Stimulated activated CD8-positive, alpha-beta memory T cell treated with anti-CD3 and anti-CD28 coated beads, Interleukin-15, amount 100 ng/mL, for 48 hours (primary cell): ENCODE measurements around the gene RBPJL.

Experiments used
- DNase-seq, 2 donors: peaks; one replicate each; pipeline ENCODE4 v3.0.0-alpha.2; 2020; ENCODE audit warnings: low read depth in 2 of 2

The RBPJL gene

GRCh38 chr20:45306431-45306982 lies at the start of gene RBPJL:
RBPJL (plus strand) TSS chr20:45306840; CDS start chr20:45306923, 83 bp downstream.
- no peak for DNase-seq

GRCh38 chr20:45257161-45257560 lies 49.5 kb upstream of the RBPJL start:
- no peak for DNase-seq

- no peak for DNase-seq
Observed at GRCh38 chr20:45257711-45258110, 48.9 kb upstream of the RBPJL start.

GRCh38 chr20:45258259-45258658 lies 48.4 kb upstream of the RBPJL start:
- no peak for DNase-seq

GRCh38 chr20:45258664-45259063 lies 48.0 kb upstream of the RBPJL start:
- DNase-seq, result no peak

GRCh38 chr20:45263556-45264266 lies 42.9 kb upstream of the RBPJL start:
- no peak for DNase-seq

GRCh38 chr20:45266977-45267376 lies 39.7 kb upstream of the RBPJL start:
- no peak for DNase-seq

- DNase-seq, result no peak
Observed at GRCh38 chr20:45268531-45268930, 38.1 kb upstream of the RBPJL start.

- no peak for DNase-seq
Observed at GRCh38 chr20:45269056-45269455, 37.6 kb upstream of the RBPJL start.

GRCh38 chr20:45269754-45270270 lies 36.8 kb upstream of the RBPJL start:
- DNase-seq, result no peak

GRCh38 chr20:45275338-45275737 lies 31.3 kb upstream of the RBPJL start:
- DNase-seq, result no peak

GRCh38 chr20:45279992-45280391 lies 26.6 kb upstream of the RBPJL start:
- DNase-seq, result no peak

GRCh38 chr20:45282700-45283550 lies 23.7 kb upstream of the RBPJL start:
- no peak for DNase-seq

- DNase-seq, result no peak
Observed at GRCh38 chr20:45283551-45284057, 23.0 kb upstream of the RBPJL start.

- no peak for DNase-seq
Observed at GRCh38 chr20:45288376-45288775, 18.3 kb upstream of the RBPJL start.

- no peak for DNase-seq
Observed at GRCh38 chr20:45288860-45289259, 17.8 kb upstream of the RBPJL start.

GRCh38 chr20:45289942-45290676 lies 16.5 kb upstream of the RBPJL start:
- DNase-seq, result no peak

GRCh38 chr20:45290677-45291355 lies 15.8 kb upstream of the RBPJL start:
- peak; percentile 36 to 45 for DNase-seq

GRCh38 chr20:45291526-45291925 lies 15.1 kb upstream of the RBPJL start:
- DNase-seq, result no peak

- no peak for DNase-seq
Observed at GRCh38 chr20:45292343-45292742, 14.3 kb upstream of the RBPJL start.
